Ovary (tissue), 3 donors: ENCODE data around the gene SEC11C.

ENCODE experiments used
- EP300 ChIP-seq: sonication (generic); formaldehyde crosslinking; IDR thresholded peaks from one replicate; pipeline ENCODE4 v1.6.1; 2017; ENCODE audit warnings: antibody characterized with exemption
- POLR2A ChIP-seq: fragments of 450-650 bp; IDR thresholded peaks from one replicate; pipeline ENCODE4 v1.6.1; 2017; ENCODE audit warnings: antibody characterized with exemption, mild to moderate bottlenecking, moderate library complexity
- TF ChIP-seq, protein P1 (sequence below), 3 donors: fragments of 450-650 bp in 2 of 3; fragments of 200-600 bp in 1 of 3; IDR thresholded peaks; one replicate each; pipeline versions ENCODE4 v1.5.1 to v1.8.0; 2016 to 2022; ENCODE audit warnings: antibody characterized with exemption in 3 of 3, mild to moderate bottlenecking in 1 of 3
- donor health status: DM: no; HTN: no; CAD: no.

DNA sequence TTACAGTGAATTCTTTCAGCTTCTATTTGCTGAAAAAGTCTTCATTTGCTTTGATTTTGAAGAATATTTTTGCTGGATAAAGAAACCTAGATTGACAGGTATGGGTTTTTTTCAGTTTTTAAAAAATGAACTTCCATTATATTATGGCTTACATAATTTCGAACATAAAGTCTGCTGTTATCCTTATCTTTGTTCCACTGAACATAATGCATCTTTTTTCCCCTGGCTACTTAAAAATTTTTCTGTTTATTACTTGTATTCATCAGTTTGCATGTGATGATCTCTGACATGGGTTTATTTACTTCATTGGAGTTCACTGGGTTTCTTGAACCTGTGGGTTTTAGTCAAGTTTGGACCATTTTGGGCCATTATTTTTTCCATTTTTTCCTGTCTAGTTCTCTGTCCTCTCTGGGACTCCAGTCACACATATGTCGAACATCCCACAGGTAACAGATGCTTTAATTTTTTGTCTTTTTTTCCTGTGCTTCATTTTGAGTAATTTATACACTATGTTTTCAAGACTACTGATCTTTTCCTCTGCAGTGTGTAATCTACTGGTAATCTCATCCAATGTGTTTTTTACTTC lies 33.1 kb downstream of the SEC11C start:
- TF ChIP-seq, protein P1, sequence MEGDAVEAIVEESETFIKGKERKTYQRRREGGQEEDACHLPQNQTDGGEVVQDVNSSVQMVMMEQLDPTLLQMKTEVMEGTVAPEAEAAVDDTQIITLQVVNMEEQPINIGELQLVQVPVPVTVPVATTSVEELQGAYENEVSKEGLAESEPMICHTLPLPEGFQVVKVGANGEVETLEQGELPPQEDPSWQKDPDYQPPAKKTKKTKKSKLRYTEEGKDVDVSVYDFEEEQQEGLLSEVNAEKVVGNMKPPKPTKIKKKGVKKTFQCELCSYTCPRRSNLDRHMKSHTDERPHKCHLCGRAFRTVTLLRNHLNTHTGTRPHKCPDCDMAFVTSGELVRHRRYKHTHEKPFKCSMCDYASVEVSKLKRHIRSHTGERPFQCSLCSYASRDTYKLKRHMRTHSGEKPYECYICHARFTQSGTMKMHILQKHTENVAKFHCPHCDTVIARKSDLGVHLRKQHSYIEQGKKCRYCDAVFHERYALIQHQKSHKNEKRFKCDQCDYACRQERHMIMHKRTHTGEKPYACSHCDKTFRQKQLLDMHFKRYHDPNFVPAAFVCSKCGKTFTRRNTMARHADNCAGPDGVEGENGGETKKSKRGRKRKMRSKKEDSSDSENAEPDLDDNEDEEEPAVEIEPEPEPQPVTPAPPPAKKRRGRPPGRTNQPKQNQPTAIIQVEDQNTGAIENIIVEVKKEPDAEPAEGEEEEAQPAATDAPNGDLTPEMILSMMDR (IDR thresholded peaks at IDR 0.05), result no peak
- TF ChIP-seq POLR2A (no peak), EP300 (no peak)
